RPMI7951 (cell line): ENCODE results near the gene SPDYE17. TPM values are rescaled to one million over a fixed set of nuclear protein-coding genes. Genes with fewer than 3 reads are reported as not detected.
"Not testable (repeated sequence)": the region's sequence is repeated elsewhere in the genome, so short reads cannot be mapped to it uniquely, and the experiment has no call there.

Source experiments
- DNase-seq: peaks from one replicate; pipeline ENCODE4 v3.0.0-alpha.2; 2012; ENCODE audit warnings: low read depth
- total RNA-seq: library from RNA; depleted of rRNA; stranded (reverse); fragments of >200 nt; shearing (Covaris generic); gene quantifications from 2 replicates; pipeline ENCODE4 v1.2.3, GENCODE V29; 2014; rRNA removed

SPDYE17 gene
- not detected in 2 replicates for total RNA-seq

- not testable (repeated sequence) for DNase-seq
Observed at GRCh38 chr7:77032261-77032660, at the start of gene SPDYE17. Gene SPDYE17, minus strand, starts transcription at chr7:77032361. Its CDS starts 1,791 bp downstream, at chr7:77030570.

GRCh38 chr7:77080236-77080635, 48.1 kb upstream of the SPDYE17 start:
- DNase-seq = not testable (repeated sequence)

GRCh38 chr7:77079624-77080023, 47.5 kb upstream of the SPDYE17 start:
- DNase-seq = not testable (repeated sequence)

GRCh38 chr7:77079112-77079511, 47.0 kb upstream of the SPDYE17 start:
- not testable (repeated sequence) for DNase-seq

GRCh38 chr7:77077060-77077459, 44.9 kb upstream of the SPDYE17 start:
- DNase-seq = not testable (repeated sequence)

GRCh38 chr7:77074786-77075396, 42.7 kb upstream of the SPDYE17 start:
- DNase-seq = peak; percentile 53

GRCh38 chr7:77071108-77071507, 38.9 kb upstream of the SPDYE17 start:
- DNase-seq = not testable (repeated sequence)

GRCh38 chr7:77065869-77066268, 33.7 kb upstream of the SPDYE17 start:
- DNase-seq = not testable (repeated sequence)

GRCh38 chr7:77063732-77064131, 31.6 kb upstream of the SPDYE17 start:
- DNase-seq = not testable (repeated sequence)

- DNase-seq = not testable (repeated sequence)
Observed at GRCh38 chr7:77062557-77062956, 30.4 kb upstream of the SPDYE17 start, which contains the start of gene SPDYE18. Gene SPDYE18, minus strand, starts transcription at chr7:77062558. Its CDS starts 2,046 bp downstream, at chr7:77060512.

GRCh38 chr7:77026349-77026748, 5.8 kb downstream of the SPDYE17 start:
- not testable (repeated sequence) for DNase-seq

GRCh38 chr7:77010074-77010680, 22.0 kb downstream of the SPDYE17 start:
- DNase-seq = peak; percentile 69

GRCh38 chr7:77008000-77008399, 24.2 kb downstream of the SPDYE17 start:
- DNase-seq = peak; percentile 81

- not testable (repeated sequence) for DNase-seq
Observed at GRCh38 chr7:77006127-77007110, 25.7 kb downstream of the SPDYE17 start.

GRCh38 chr7:77005461-77006057, 26.6 kb downstream of the SPDYE17 start:
- DNase-seq = not testable (repeated sequence)

GRCh38 chr7:77004151-77004550, 28.0 kb downstream of the SPDYE17 start:
- not testable (repeated sequence) for DNase-seq

GRCh38 chr7:77003241-77003640, 28.9 kb downstream of the SPDYE17 start:
- not testable (repeated sequence) for DNase-seq

GRCh38 chr7:77002678-77003233, 29.4 kb downstream of the SPDYE17 start:
- not testable (repeated sequence) for DNase-seq

- not testable (repeated sequence) for DNase-seq
Observed at GRCh38 chr7:77002104-77002503, 30.1 kb downstream of the SPDYE17 start.

- not testable (repeated sequence) for DNase-seq
Observed at GRCh38 chr7:76999474-77000107, 32.6 kb downstream of the SPDYE17 start.
